Lower leg skin (tissue), 3 donors: Measurements from ENCODE around the gene MATR3.

Experiments
- CTCF ChIP-seq, 3 donors: fragments of 450-650 bp; IDR thresholded peaks; one replicate each; pipeline ENCODE4 v1.5.1; 2016; ENCODE audit warnings: antibody characterized with exemption in 3 of 3, mild to moderate bottlenecking in 3 of 3, moderate library complexity in 2 of 3
- POLR2A ChIP-seq, 2 donors: fragments of 450-650 bp; IDR thresholded peaks; one replicate each; pipeline ENCODE4 v1.6.1; 2016 to 2017; ENCODE audit warnings: antibody characterized with exemption in 2 of 2, mild to moderate bottlenecking in 1 of 2, moderate library complexity in 1 of 2

GRCh38 chr5:139360384-139360783, 66.8 kb downstream of the MATR3 start:
- TF ChIP-seq CTCF (IDR thresholded peaks at IDR 0.05) (no peak), POLR2A (IDR thresholded peaks at IDR 0.05) (no peak)
